Measurements from ENCODE around the gene APBB1IP. TPM values are rescaled to one million over a fixed set of nuclear protein-coding genes. Genes with fewer than 3 reads are reported as not detected.

The APBB1IP gene
- total and polyA plus RNA-seq, 2 of the 8 experiments (the other 6 are each of a cell fraction or from before 2014, with no cell fraction given): 0.05 TPM; not detected in 1

GRCh38 chr10:26430641-26431163 lies 7.4 kb upstream of the APBB1IP start (continued):
- TF ChIP-seq CHD7 (IDR thresholded peaks at IDR 0.05; ENCODE audit: insufficient replicate concordance, low read length) (no peak), TEAD4 (IDR thresholded peaks at IDR 0.05; ENCODE audit: low read depth, low read length) (no peak), CTBP2 (IDR thresholded peaks at IDR 0.05; ENCODE audit: borderline replicate concordance, insufficient read depth, insufficient read length, low read length) (no peak), BACH1 (IDR thresholded peaks at IDR 0.05; ENCODE audit: low read length) (no peak), GTF2F1 (IDR thresholded peaks at IDR 0.05; ENCODE audit: borderline replicate concordance, low read depth, low read length) (no peak), NANOG (IDR thresholded peaks at IDR 0.05; ENCODE audit: insufficient read depth, low read depth, low read length, poor library complexity, severe bottlenecking) (no peak), CREB1 (IDR thresholded peaks at IDR 0.05) (no peak), MAFK (IDR thresholded peaks at IDR 0.05; ENCODE audit: low read depth, low read length) (no peak), ASH2L (IDR thresholded peaks at IDR 0.05; ENCODE audit: low read length) (no peak), POLR2AphosphoS5 (IDR thresholded peaks at IDR 0.05; ENCODE audit: low read depth, low read length) (no peak), BRCA1 (IDR thresholded peaks at IDR 0.05; ENCODE audit: low read depth, low read length) (no peak), RBBP5 (IDR thresholded peaks at IDR 0.05; ENCODE audit: borderline replicate concordance, low read depth, low read length) (no peak), SIX5 (IDR thresholded peaks at IDR 0.05; ENCODE audit: low read depth, low read length) (no peak)

Data from H1 (cell line).